IPS-NIHi7 (cell line): ENCODE data around the gene ADD3.

Source experiments
- DNase-seq: peaks from one replicate; pipeline ENCODE4 v3.0.0; 2012; ENCODE audit warnings: mixed read lengths; ENCODE audit errors: extremely low spot score

The ADD3 gene

GRCh38 chr10:110003524-110003885 lies 4.3 kb upstream of the ADD3 start:
- DNase-seq, result no peak

GRCh38 chr10:110005719-110006118 lies 2.1 kb upstream of the ADD3 start:
- DNase-seq, result no peak

- DNase-seq, result no peak
These were observed 1.2 kb upstream of the ADD3 start for GRCh38 chr10:110006358-110007160.

GRCh38 chr10:110007161-110007700 lies 553 bp upstream of the ADD3 start:
- DNase-seq, result peak; percentile 63

- DNase-seq, result no peak
These were observed 945 bp downstream of the ADD3 start for GRCh38 chr10:110008518-110009339.

GRCh38 chr10:110009736-110010475 lies 2.1 kb downstream of the ADD3 start:
- no peak for DNase-seq

GRCh38 chr10:110010486-110011378 lies 2.9 kb downstream of the ADD3 start:
- DNase-seq, result no peak

GRCh38 chr10:110011681-110012080 lies 3.9 kb downstream of the ADD3 start:
- DNase-seq, result no peak

- peak; percentile 43 for DNase-seq
These were observed 6.0 kb downstream of the ADD3 start for GRCh38 chr10:110013630-110014293.

- peak; percentile 51 for DNase-seq
These were observed 8.3 kb downstream of the ADD3 start for GRCh38 chr10:110016039-110016438.

- no peak for DNase-seq
These were observed 9.3 kb downstream of the ADD3 start for GRCh38 chr10:110017052-110017451.

GRCh38 chr10:110017907-110018306 lies 10.1 kb downstream of the ADD3 start:
- DNase-seq, result no peak

GRCh38 chr10:110020265-110020664 lies 12.5 kb downstream of the ADD3 start:
- no peak for DNase-seq

GRCh38 chr10:110022716-110023504 lies 15.1 kb downstream of the ADD3 start:
- no peak for DNase-seq

- DNase-seq, result no peak
These were observed 16.1 kb downstream of the ADD3 start for GRCh38 chr10:110023785-110024465.

GRCh38 chr10:110029450-110029849 lies 21.7 kb downstream of the ADD3 start:
- DNase-seq, result no peak

- DNase-seq, result no peak
These were observed 25.3 kb downstream of the ADD3 start for GRCh38 chr10:110032801-110033700.

GRCh38 chr10:110033701-110034235 lies 26.0 kb downstream of the ADD3 start:
- DNase-seq, result no peak
